Thyroid gland (tissue), 4 donors: ENCODE data around the gene TLR1. TPM values are rescaled to one million over a fixed set of nuclear protein-coding genes. Genes with fewer than 3 reads are reported as not detected.
"Not testable (repeated sequence)": the region's sequence is repeated elsewhere in the genome, so short reads cannot be mapped to it uniquely, and the experiment has no call there.

Source experiments
- DNase-seq, 2 donors: peaks; one replicate each; pipeline ENCODE4 v3.0.0-alpha.2; 2019
- H3K27ac ChIP-seq, 3 donors: fragments of 200-600 bp; sonication (generic); 1 replicate in 2 of 3; 2 replicates in 1 of 3; pipeline ENCODE4 v1.5.1; 2016 to 2019; ENCODE audit warnings: mild to moderate bottlenecking in 1 of 3, moderate library complexity in 1 of 3
- H3K27me3 ChIP-seq: fragments of 200-600 bp; sonication (generic); one replicate; pipeline ENCODE4 v1.5.1; 2019
- H3K36me3 ChIP-seq, 2 donors: fragments of 200-600 bp; sonication (generic); one replicate each; pipeline ENCODE4 v1.5.1; 2016 to 2019
- H3K4me1 ChIP-seq, 2 donors: fragments of 200-600 bp; sonication (generic); one replicate each; pipeline ENCODE4 v1.5.1; 2017 to 2019
- H3K4me3 ChIP-seq, 3 donors: fragments of 200-600 bp; sonication (generic); replicated peaks in 1 of 3; 1 replicate in 2 of 3; 2 replicates in 1 of 3; pipeline ENCODE4 v1.5.1; 2016; ENCODE audit warnings: mild to moderate bottlenecking in 1 of 3
- H3K9me3 ChIP-seq: fragments of 200-600 bp; sonication (generic); one replicate; pipeline ENCODE4 v1.5.1; 2017
- CTCF ChIP-seq, 6 experiments: fragments of 200-600 bp in 3 of 6; fragments of 450-650 bp in 3 of 6; sonication (generic) in 3 of 6; IDR thresholded peaks; one replicate each; pipeline ENCODE4 v1.5.1; 2016 to 2019; ENCODE audit warnings: antibody characterized with exemption in 6 of 6, mild to moderate bottlenecking in 2 of 6, inconsistent platforms in 1 of 6, moderate library complexity in 1 of 6
- POLR2A ChIP-seq, 2 donors: fragments of 450-650 bp; IDR thresholded peaks; one replicate each; pipeline ENCODE4 v1.6.1; 2017; ENCODE audit warnings: antibody characterized with exemption in 2 of 2, mild to moderate bottlenecking in 2 of 2, moderate library complexity in 1 of 2
- WGBS, 2 donors: methylation state at CpG; one replicate each; pipeline ENCODE4 v1.1.5; 2017; 5-methylcytosine and 5-hydroxymethylcytosine counted together
- intact Hi-C: fragments of 100-400 bp; cut with DNase I; formaldehyde crosslinking; loops from one replicate; pipeline ENCODE4 v1.15.1; 2023
- total RNA-seq, 4 donors: library from RNA; depleted of rRNA; stranded (reverse); fragments of >200 nt; gene quantifications; one replicate each; pipeline ENCODE4 v1.2.3, GENCODE V29; 2016

TLR1 gene
- total RNA-seq, 4 donors from 2014 or later, result 4.0 to 12.8 (median 7.5) TPM

GRCh38 chr4:38775326-38775725 lies 29.3 kb downstream of the TLR1 start:
- no peak for TF ChIP-seq POLR2A (IDR thresholded peaks at IDR 0.05)
- no peak for TF ChIP-seq CTCF (IDR thresholded peaks at IDR 0.05)
- Histone ChIP-seq H3K9me3 (no peaks in the 10 kb centered on the region), H3K36me3 (no peaks in the 10 kb centered on the region), H3K27me3 (no peaks in the 10 kb centered on the region), H3K4me1 (no peaks in the 10 kb centered on the region), H3K4me3 (no peak overlapping the region), H3K27ac (no peak overlapping the region)
- intact Hi-C loops, result no loop called here
- no peak for DNase-seq
- WGBS, 2 donors, result 93 to 94% methylated on average over 2 of the region's 2 CpGs

- whole genome bisulfite sequencing, 2 donors, result 88 to 94% methylated on average over 8 of the region's 8 CpGs
- intact Hi-C loops, result no loop called here
- DNase-seq, result no peak
- Histone ChIP-seq H3K36me3 (no peaks in the 10 kb centered on the region), H3K27me3 (no peaks in the 10 kb centered on the region), H3K27ac (no peak overlapping the region), H3K4me3 (no peak overlapping the region), H3K4me1 (no peaks in the 10 kb centered on the region), H3K9me3 (no peaks in the 10 kb centered on the region)
- no peak for TF ChIP-seq CTCF (IDR thresholded peaks at IDR 0.05)
- no peak for TF ChIP-seq POLR2A (IDR thresholded peaks at IDR 0.05)
Measured at GRCh38 chr4:38774181-38774955, 30.2 kb downstream of the TLR1 start.

- DNase-seq, intact Hi-C loops, H3K4me1 ChIP-seq, H3K4me3 ChIP-seq, H3K27me3 ChIP-seq, H3K36me3 ChIP-seq, H3K27ac ChIP-seq, H3K9me3 ChIP-seq: not testable (repeated sequence)
- WGBS, 2 donors, result 88 to 98% methylated on average over 2 of the region's 2 CpGs
Measured at GRCh38 chr4:38770281-38770680, 34.3 kb downstream of the TLR1 start.

- no peak for DNase-seq
- WGBS, 2 donors, result 88 to 94% methylated on average over 2 of the region's 2 CpGs
- no peaks in the 10 kb centered on the region for H3K9me3 ChIP-seq
- no peaks in the 10 kb centered on the region for H3K36me3 ChIP-seq
- no peaks in the 10 kb centered on the region for H3K4me1 ChIP-seq
- no peak overlapping the region for H3K4me3 ChIP-seq
- H3K27me3 ChIP-seq, result no peaks in the 10 kb centered on the region
- no peak overlapping the region for H3K27ac ChIP-seq
- intact Hi-C loops, result no loop called here
- TF ChIP-seq CTCF (IDR thresholded peaks at IDR 0.05) (no peak), POLR2A (IDR thresholded peaks at IDR 0.05) (no peak)
Measured at GRCh38 chr4:38769857-38770256, 34.7 kb downstream of the TLR1 start.

- DNase-seq, result no peak
- intact Hi-C loops, result no loop called here
- Histone ChIP-seq H3K27ac (no peak overlapping the region), H3K4me3 (no peak overlapping the region), H3K27me3 (no peaks in the 10 kb centered on the region), H3K9me3 (no peaks in the 10 kb centered on the region), H3K4me1 (no peaks in the 10 kb centered on the region), H3K36me3 (no peaks in the 10 kb centered on the region)
- TF ChIP-seq POLR2A (IDR thresholded peaks at IDR 0.05), result no peak
- no peak for TF ChIP-seq CTCF (IDR thresholded peaks at IDR 0.05)
- 60 to 79% methylated on average over 2 of the region's 2 CpGs for WGBS, 2 donors
Measured at GRCh38 chr4:38769441-38769840, 35.1 kb downstream of the TLR1 start.
